ENCODE data around the gene CTBP1.

CTBP1 gene

DNA sequence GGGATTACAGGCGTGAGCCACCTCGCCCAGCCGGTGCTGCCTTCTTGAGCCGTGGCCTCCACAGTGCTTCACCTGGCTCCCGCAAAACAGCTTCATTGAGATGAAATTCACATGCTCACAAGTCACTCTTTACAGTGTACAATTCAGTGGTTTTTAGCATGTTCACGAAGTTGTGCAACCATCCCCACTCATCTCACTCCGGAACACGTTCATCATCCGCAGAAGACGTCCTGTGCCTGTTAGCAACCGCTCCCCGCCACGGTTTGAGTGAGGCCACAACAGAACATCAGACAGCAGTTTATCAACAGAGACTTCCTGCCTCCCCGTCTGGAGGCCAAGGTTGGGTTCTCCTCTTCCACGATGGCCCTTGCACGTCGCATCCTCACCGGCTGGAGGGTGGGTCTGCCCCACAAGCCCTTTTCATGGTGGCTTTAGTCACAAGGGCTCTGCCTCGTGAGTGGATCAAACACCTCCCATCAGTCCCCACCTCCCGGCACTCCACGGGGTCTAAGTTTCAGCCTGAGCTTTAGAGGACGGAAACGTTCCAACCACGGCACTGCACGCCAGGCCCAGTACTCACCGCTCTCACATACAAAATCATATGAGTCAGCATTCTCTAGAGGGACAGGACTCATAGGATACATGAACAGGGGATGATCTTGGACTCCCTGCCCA is 46.9 kb downstream of the CTBP1 start:
- H3K4me3 ChIP-seq (ENCODE audit: low read depth, low read length): no peak overlapping the region
- DNase-seq (ENCODE audit: low read depth): peak; percentile 91

DNA sequence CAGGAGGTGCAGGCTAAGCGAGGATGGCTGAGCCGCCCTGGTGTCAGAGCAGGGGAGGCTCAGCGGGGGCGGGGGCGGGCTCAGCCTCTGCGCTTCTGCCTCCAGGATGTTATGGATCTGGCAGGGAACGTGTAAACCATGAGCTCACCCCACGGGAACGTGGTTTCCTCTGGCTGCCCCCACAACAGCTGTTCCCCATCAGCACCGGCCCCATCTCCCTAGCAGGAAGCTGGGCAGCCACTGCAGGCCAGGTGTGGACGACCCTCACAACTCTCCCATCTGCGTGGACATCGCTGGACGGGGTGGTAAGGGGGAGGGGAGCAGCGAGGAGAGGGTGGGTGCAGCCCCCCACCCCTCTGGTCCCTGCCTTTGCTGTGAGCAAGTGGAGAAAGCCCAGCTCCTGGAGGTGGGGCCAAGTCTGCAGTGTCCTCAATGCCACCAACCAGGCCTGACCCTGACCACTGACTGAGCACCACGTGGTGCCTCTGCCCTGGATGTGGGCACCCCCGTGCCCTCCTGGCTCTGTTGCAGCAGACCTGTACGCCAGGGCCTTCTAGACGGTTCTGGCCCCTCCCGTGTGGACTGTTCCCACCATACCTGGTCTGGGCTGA is 48.4 kb downstream of the CTBP1 start:
- peak; percentile 75 for DNase-seq (ENCODE audit: low read depth)
- peak overlapping the region; percentile 51 for H3K4me3 ChIP-seq (ENCODE audit: low read depth, low read length)
- TF ChIP-seq POLR2A (IDR thresholded peaks at IDR 0.05; ENCODE audit: extremely low read depth, insufficient read length) (no peak), MYC (IDR thresholded peaks at IDR 0.05; ENCODE audit: low read depth, low read length) (peak; percentile 38)
- TF ChIP-seq, protein P1, sequence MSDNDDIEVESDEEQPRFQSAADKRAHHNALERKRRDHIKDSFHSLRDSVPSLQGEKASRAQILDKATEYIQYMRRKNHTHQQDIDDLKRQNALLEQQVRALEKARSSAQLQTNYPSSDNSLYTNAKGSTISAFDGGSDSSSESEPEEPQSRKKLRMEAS (IDR thresholded peaks at IDR 0.05; ENCODE audit: low read depth, low read length): peak; percentile 88

More for the DNA sequence above, 46.9 kb downstream of the CTBP1 start:
- TF ChIP-seq, protein P2, sequence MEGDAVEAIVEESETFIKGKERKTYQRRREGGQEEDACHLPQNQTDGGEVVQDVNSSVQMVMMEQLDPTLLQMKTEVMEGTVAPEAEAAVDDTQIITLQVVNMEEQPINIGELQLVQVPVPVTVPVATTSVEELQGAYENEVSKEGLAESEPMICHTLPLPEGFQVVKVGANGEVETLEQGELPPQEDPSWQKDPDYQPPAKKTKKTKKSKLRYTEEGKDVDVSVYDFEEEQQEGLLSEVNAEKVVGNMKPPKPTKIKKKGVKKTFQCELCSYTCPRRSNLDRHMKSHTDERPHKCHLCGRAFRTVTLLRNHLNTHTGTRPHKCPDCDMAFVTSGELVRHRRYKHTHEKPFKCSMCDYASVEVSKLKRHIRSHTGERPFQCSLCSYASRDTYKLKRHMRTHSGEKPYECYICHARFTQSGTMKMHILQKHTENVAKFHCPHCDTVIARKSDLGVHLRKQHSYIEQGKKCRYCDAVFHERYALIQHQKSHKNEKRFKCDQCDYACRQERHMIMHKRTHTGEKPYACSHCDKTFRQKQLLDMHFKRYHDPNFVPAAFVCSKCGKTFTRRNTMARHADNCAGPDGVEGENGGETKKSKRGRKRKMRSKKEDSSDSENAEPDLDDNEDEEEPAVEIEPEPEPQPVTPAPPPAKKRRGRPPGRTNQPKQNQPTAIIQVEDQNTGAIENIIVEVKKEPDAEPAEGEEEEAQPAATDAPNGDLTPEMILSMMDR (IDR thresholded peaks at IDR 0.05; ENCODE audit: low read depth, low read length): no peak
- TF ChIP-seq MYC (IDR thresholded peaks at IDR 0.05; ENCODE audit: low read depth, low read length) (peak; percentile 70; the same call in 1 of the 2 replicates), POLR2A (IDR thresholded peaks at IDR 0.05; ENCODE audit: extremely low read depth, insufficient read length) (peak; percentile 20)
- TF ChIP-seq, protein P1 (IDR thresholded peaks at IDR 0.05; ENCODE audit: low read depth, low read length): no peak; the same call in 1 of the 2 replicates

DNA sequence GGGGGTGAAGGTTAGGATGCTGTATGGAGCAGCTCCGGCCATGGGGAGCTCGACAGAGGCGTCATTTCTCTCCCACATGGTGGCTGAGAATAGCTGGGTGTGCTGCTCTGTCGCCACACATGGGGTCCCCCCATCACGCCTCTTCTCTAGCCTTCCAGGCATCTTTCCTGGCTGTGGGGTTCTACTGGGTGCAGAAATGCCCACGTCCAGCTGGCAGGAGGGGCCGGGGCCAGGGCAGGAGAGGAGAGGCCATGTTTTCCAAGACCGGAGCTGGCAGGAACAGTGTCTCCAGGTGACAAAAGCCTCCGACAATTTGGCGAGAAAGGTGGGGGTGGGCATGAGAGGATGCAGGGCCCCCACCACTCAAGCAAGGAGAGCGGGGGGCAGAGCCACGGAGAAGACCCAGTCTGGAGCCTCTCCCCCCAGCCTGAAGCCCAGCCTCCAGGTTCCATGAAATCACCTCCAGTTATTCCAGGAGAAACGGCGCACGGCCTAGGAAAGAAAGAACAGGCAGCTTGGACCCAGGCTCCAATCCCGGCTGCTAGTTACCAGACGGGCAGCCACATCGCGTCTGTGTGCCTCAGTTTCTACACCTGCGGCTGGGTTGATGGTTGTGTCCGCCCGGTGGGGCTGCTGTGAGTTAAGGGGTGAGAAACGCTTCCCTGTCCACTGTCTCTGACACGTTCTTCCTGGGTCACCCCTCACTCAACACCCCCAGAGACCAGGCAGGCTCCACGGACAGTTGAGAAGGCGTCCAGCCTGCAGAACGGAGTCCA is 49.2 kb downstream of the CTBP1 start:
- no peak overlapping the region for H3K4me3 ChIP-seq (ENCODE audit: low read depth, low read length)
- TF ChIP-seq, protein P1 (IDR thresholded peaks at IDR 0.05; ENCODE audit: low read depth, low read length): no peak
- TF ChIP-seq MYC (IDR thresholded peaks at IDR 0.05; ENCODE audit: low read depth, low read length) (no peak), POLR2A (IDR thresholded peaks at IDR 0.05; ENCODE audit: extremely low read depth, insufficient read length) (no peak)
- TF ChIP-seq, protein P2 (IDR thresholded peaks at IDR 0.05; ENCODE audit: low read depth, low read length): no peak
- peak; percentile 5 for DNase-seq (ENCODE audit: low read depth)

DNA sequence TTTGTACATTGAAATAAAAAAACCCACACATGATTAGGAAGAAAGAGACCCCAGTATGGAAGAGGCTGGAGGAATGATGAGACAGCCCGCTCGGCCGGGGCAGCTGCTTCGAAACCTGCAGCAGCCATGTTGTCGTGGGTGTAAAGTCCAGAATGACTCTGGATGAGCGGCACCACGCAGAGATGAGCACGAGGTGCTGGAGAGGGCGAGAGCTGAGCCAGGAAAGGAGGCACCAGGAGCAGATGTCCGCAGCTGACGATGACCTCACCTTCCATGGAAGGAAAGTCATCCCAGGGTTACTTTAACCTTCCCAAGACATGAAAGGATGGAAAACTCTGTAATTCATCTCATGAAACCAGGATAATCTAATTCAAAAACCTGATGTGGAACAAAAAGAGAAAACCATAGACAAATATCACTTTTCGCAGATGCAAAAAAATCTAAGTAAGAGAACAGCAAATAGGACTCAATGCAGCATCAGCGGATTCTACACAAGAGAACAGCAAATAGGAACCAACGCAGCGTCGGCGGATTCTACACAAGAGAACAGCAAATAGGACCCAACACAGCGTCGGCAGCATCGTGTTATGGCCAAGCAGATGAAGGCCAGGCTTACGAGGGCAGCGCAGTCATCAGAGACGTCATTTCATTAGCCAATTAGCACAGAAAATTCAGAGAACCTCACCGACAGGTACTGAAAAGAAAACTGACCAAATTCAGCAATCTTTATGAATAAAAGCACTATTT is 50.7 kb downstream of the CTBP1 start:
- no peak overlapping the region for H3K4me3 ChIP-seq (ENCODE audit: low read depth, low read length)
- DNase-seq (ENCODE audit: low read depth): peak; percentile 11
- TF ChIP-seq MYC (IDR thresholded peaks at IDR 0.05; ENCODE audit: low read depth, low read length): no peak
- no peak for TF ChIP-seq POLR2A (IDR thresholded peaks at IDR 0.05; ENCODE audit: extremely low read depth, insufficient read length)
- TF ChIP-seq, protein P1 (IDR thresholded peaks at IDR 0.05; ENCODE audit: low read depth, low read length): no peak
- TF ChIP-seq, protein P2 (IDR thresholded peaks at IDR 0.05; ENCODE audit: low read depth, low read length): no peak

DNA sequence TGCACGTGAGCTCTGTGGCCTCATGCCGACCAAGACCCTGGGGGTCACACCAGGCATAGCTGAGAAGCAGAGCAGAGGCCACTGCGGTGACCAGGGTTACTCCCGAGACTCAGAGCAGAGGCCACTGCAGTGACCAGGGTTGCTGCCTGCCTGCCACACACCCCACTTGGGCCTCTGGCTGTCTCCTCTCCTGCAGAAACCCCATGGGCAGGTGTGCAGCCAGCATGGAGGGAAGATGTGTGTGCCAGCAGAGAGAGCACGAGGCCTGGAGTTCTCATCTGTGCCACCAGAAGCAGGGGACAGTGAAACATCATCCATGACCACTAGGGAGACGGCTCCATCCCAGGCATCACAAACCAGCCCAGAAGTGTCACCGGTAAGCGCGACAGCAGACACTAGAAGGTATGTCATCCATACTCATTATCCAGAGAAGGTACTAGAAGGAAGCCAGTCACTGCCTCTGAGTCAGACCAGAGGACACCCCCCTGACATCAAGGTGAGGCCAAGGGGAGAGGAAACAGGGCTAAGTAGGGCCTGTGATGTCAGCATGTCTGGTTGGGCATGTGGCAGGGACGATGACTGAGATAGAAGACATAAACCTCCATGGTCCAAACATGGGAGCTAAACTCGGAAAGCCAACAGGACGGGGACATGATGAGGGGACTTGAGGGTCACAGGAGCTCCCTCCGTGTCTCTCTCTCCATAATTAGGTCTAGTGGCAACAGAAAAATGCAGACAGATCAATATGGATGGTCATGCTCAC is 52.3 kb downstream of the CTBP1 start:
- DNase-seq (ENCODE audit: low read depth): peak; percentile 31
- H3K4me3 ChIP-seq (ENCODE audit: low read depth, low read length): no peak overlapping the region
- TF ChIP-seq, protein P1 (IDR thresholded peaks at IDR 0.05; ENCODE audit: low read depth, low read length): no peak
- TF ChIP-seq MYC (IDR thresholded peaks at IDR 0.05; ENCODE audit: low read depth, low read length): no peak
- no peak for TF ChIP-seq POLR2A (IDR thresholded peaks at IDR 0.05; ENCODE audit: extremely low read depth, insufficient read length)
- TF ChIP-seq, protein P2 (IDR thresholded peaks at IDR 0.05; ENCODE audit: low read depth, low read length): no peak

All from NB4 (cell line).